ENCODE data around the gene CERT1. TPM values are rescaled to one million over a fixed set of nuclear protein-coding genes. Genes with fewer than 3 reads are reported as not detected.
"Not testable (repeated sequence)": the region's sequence is repeated elsewhere in the genome, so short reads cannot be mapped to it uniquely, and the experiment has no call there.

Gene CERT1
- total RNA-seq, 4 donors from 2014 or later = 36.1 to 42.3 (median 39.0) TPM

DNA sequence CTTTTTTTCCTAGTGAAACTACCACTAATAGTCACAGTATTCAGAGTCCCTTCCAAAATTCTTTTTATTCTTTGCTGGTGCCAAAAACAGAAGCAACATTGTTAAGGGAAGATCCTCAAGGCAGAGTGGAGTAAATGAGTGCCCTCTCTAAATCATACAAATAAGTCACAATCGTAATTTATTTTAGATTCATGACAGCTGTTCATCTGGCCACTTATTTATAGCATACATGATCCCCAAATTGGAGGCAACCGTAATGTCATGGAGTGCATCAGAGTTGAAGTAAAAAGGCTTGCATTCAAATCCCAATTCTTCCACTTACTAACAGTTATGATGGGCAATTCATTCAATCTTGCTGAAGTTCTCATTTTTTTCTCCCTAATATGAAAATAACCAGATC lies 33.7 kb upstream of the CERT1 start:
- Histone ChIP-seq H3K9me3 (no peaks in the 10 kb centered on the region), H3K36me3 (peaks cover 0 to 28% (median 0%) of the 10 kb centered on the region in 3 donors), H3K27ac (no peak overlapping the region), H3K4me3 (no peak overlapping the region), H3K4me1 (peaks cover 0 to 8% (median 0%) of the 10 kb centered on the region in 4 donors), H3K27me3 (no peaks in the 10 kb centered on the region)
- TF ChIP-seq EP300 (IDR thresholded peaks at IDR 0.05) = no peak
- TF ChIP-seq, protein P1, sequence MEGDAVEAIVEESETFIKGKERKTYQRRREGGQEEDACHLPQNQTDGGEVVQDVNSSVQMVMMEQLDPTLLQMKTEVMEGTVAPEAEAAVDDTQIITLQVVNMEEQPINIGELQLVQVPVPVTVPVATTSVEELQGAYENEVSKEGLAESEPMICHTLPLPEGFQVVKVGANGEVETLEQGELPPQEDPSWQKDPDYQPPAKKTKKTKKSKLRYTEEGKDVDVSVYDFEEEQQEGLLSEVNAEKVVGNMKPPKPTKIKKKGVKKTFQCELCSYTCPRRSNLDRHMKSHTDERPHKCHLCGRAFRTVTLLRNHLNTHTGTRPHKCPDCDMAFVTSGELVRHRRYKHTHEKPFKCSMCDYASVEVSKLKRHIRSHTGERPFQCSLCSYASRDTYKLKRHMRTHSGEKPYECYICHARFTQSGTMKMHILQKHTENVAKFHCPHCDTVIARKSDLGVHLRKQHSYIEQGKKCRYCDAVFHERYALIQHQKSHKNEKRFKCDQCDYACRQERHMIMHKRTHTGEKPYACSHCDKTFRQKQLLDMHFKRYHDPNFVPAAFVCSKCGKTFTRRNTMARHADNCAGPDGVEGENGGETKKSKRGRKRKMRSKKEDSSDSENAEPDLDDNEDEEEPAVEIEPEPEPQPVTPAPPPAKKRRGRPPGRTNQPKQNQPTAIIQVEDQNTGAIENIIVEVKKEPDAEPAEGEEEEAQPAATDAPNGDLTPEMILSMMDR (IDR thresholded peaks at IDR 0.05) = no peak
- no peak for TF ChIP-seq POLR2A (IDR thresholded peaks at IDR 0.05)
- DNase-seq (ENCODE audit: low spot score in 2 of 2) = no peak
- WGBS, 2 donors = 48 to 50% methylated on average over 2 of the region's 2 CpGs

DNA sequence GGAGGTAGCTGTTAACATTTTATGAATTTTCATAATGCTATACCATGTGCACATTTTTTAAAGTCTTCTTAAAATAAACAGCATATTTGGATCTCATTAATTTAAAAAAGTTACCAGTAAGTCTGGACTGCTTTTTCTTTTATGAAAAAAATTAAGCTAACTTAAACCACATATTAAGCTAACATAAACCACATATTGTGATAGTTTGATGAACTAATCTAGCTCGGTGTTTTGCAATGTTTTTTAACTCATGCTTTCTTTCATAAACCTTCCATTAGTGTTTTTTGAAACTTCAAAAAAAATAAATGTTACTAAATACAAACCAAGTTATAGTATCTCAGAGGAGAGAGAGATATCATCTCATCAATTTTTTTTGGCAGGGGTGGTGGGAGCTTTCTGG lies 26.8 kb upstream of the CERT1 start:
- Histone ChIP-seq H3K27me3 (no peaks in the 10 kb centered on the region), H3K36me3 (peaks cover 0 to 37% (median 0%) of the 10 kb centered on the region in 3 donors), H3K4me1 (peaks cover 0 to 25% (median 4%) of the 10 kb centered on the region in 4 donors), H3K4me3 (no peak overlapping the region), H3K27ac (no peak overlapping the region), H3K9me3 (peaks cover 0 to 25% (median 5%) of the 10 kb centered on the region in 4 donors)
- no peak for DNase-seq (ENCODE audit: low spot score in 2 of 2)
- 42 to 69% methylated on average over 1 of the region's 1 CpG for WGBS, 2 donors
- no peak for TF ChIP-seq EP300 (IDR thresholded peaks at IDR 0.05)
- TF ChIP-seq POLR2A (IDR thresholded peaks at IDR 0.05) = no peak
- TF ChIP-seq, protein P1 (IDR thresholded peaks at IDR 0.05) = no peak

DNA sequence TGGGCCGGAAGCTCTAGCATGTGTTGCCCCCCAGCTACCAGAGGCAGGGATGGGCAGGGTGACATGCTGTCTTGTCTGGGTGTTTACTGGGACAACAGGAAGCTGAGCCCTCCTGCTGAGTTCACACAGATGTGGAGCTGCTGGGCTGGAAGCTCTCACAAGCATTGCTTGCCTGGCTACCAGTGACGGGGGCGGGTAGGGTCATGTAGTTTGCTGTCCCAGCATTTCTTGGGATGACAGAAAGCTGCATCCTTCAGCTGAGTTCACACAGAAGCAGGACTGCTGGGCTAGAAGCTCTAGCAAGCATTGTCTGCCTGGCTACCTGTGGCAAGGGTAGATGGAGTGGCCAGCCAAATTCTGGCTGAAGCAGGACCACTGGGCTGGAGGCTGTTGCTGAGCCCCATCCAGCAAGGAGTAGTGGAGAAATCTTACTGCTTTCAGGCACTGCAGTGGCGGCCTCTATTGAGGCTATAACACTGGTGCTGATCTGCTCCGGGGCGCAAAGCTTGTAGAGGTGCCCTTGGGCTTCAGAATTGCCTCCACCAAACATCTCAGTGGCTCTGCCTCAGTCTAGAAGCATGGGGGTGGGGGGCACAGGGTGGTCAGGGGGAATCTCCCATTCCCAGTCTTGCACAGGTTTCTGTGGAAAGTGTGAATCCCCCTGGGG lies 25.4 kb upstream of the CERT1 start:
- Histone ChIP-seq H3K36me3 (peaks cover 0 to 42% (median 0%) of the 10 kb centered on the region in 3 donors), H3K4me3 (no peak overlapping the region), H3K4me1 (peaks cover 0 to 25% (median 4%) of the 10 kb centered on the region in 4 donors), H3K27ac (no peak overlapping the region), H3K9me3 (peaks cover 0 to 26% (median 5%) of the 10 kb centered on the region in 4 donors), H3K27me3 (no peaks in the 10 kb centered on the region)
- DNase-seq (ENCODE audit: low spot score in 2 of 2) = no peak
- WGBS, 2 donors = 88 to 95% methylated on average over 5 to 6 of the region's 6 CpGs
- TF ChIP-seq EP300 (IDR thresholded peaks at IDR 0.05) = no peak
- no peak for TF ChIP-seq POLR2A (IDR thresholded peaks at IDR 0.05)
- TF ChIP-seq, protein P1 (IDR thresholded peaks at IDR 0.05) = no peak

DNA sequence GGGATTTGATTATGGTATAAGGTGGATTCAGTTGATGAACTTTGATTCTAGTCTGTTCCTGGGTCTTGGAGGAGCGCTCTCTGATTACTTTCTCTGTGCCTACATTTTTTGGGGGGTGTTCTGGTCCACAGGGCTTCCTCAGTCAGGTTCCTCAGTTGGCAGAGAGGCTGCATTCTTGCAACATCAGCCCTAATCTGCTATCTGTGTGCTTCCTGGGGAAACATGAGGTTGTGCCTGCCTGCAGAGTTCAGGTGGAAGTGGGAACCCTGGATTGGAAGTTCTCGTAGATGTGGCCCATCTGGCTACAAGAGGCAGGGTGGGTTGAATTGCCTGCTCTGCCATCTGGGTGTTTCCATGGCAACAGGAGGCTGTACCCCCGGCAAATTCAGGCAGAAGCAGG lies 24.7 kb upstream of the CERT1 start:
- 81 to 89% methylated on average over 2 to 3 of the region's 3 CpGs for WGBS, 2 donors
- H3K9me3 ChIP-seq = peaks cover 0 to 26% (median 5%) of the 10 kb centered on the region in 4 donors
- TF ChIP-seq, protein P1 (IDR thresholded peaks at IDR 0.05) = no peak
- DNase-seq (ENCODE audit: low spot score in 2 of 2) = no peak
- no peak overlapping the region for H3K4me3 ChIP-seq
- H3K4me1 ChIP-seq = peaks cover 0 to 25% (median 4%) of the 10 kb centered on the region in 4 donors
- no peak overlapping the region for H3K27ac ChIP-seq
- H3K36me3 ChIP-seq = peaks cover 0 to 42% (median 0%) of the 10 kb centered on the region in 3 donors
- no peaks in the 10 kb centered on the region for H3K27me3 ChIP-seq

DNA sequence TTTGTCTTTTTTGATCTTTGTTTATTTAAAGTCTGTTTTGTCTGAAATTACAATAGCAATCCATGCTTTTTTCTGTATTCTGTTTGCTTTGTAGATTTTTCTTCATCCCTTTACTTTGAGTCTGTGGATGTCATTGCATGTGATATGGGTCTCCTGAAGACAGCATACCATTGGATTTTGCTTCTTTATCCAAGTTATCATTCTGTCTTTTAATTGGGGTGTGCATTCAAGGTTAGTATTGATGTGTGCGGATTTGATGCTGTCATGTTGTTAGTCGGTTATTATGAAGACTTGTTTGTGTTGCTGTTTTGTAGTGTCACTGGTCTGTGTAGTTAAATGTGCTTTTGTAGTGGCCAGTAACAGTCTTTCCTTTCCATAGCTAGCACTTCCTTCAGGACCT lies 23.3 kb upstream of the CERT1 start:
- 92 to 98% methylated on average over 2 of the region's 2 CpGs for WGBS, 2 donors
- TF ChIP-seq EP300 (IDR thresholded peaks at IDR 0.05) = no peak
- no peak for DNase-seq (ENCODE audit: low spot score in 2 of 2)
- no peaks in the 10 kb centered on the region for H3K27me3 ChIP-seq
- peaks cover 0 to 25% (median 4%) of the 10 kb centered on the region in 4 donors for H3K4me1 ChIP-seq
- H3K36me3 ChIP-seq = peaks cover 0 to 31% (median 0%) of the 10 kb centered on the region in 3 donors
- H3K4me3 ChIP-seq = no peak overlapping the region
- no peak overlapping the region for H3K27ac ChIP-seq
- peaks cover 0 to 26% (median 5%) of the 10 kb centered on the region in 4 donors for H3K9me3 ChIP-seq

DNA sequence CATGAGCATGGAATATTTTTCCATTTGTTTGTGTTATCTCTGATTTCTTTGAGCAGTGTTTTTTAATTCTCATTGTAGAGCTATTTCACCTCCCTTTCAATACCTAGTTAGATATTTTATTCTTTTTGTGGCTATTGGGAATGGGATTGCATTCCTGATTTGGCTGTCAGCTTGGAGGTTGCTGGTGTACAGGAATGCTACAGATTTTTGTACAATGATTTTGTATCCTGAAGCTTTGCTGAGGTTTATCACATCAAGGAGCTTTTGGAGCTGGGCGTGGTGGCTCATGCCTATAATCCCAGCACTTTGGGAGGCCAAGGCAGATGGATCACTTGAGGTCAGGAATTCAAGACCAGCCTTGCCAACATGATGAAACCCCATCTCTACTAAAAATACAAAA lies 22.3 kb upstream of the CERT1 start:
- Histone ChIP-seq H3K36me3 (peaks cover 0 to 34% (median 0%) of the 10 kb centered on the region in 3 donors), H3K4me1 (peaks cover 0 to 16% (median 2%) of the 10 kb centered on the region in 4 donors), H3K9me3 (peaks cover 0 to 26% (median 5%) of the 10 kb centered on the region in 4 donors)
- not testable (repeated sequence) for H3K4me3 ChIP-seq; H3K27ac ChIP-seq; H3K27me3 ChIP-seq; DNase-seq (ENCODE audit: low spot score in 2 of 2)
- 92 to 100% methylated on average over 1 of the region's 1 CpG for WGBS, 2 donors

Measured in tibial nerve (tissue), 4 donors.